Measurements from ENCODE around the gene HS3ST1.
"Not testable (repeated sequence)": the region's sequence is repeated elsewhere in the genome, so short reads cannot be mapped to it uniquely, and the experiment has no call there.

The HS3ST1 gene

DNA sequence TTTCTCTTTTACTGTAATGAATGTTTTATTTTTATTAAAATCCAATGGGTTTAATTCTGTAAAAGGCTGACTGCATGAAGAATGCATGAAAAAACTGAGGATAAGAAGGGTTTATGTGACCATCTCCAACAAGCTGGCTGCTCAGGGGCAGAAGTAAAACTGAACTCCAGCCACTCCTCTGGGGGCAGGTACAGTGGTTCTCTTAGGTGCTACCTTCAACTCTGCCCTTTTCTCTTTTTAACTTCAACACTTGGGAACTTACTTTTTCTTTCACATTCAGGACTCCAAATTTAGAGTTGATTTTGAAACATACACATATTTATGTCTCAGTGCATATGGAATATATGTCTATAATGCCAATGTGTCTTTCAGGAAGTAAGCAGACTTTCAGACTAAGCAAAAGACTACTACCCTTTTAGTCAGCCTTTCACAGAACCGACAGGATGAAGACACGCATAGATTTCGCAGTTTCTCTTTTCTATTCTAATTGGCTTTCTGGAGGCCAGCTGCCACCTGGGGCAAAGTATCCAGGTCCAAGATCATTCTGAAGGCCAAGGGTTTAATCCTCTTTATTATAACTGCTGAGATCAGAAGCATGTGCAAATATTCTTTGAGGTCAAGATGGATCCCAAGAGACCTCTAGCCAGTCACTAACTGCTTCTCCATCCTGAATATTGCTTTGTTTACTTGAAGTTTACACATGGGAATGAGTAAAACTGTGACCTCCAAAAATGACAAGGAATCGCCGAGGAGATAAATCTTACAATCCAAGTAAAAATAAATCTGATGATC lies 30.7 kb downstream of the HS3ST1 start:
- no peak for DNase-seq

- DNase-seq, result no peak
Measured at GRCh38 chr4:11397146-11397545, 31.5 kb downstream of the HS3ST1 start.

- DNase-seq, result no peak
Measured at GRCh38 chr4:11393551-11393950, 35.1 kb downstream of the HS3ST1 start.

DNA sequence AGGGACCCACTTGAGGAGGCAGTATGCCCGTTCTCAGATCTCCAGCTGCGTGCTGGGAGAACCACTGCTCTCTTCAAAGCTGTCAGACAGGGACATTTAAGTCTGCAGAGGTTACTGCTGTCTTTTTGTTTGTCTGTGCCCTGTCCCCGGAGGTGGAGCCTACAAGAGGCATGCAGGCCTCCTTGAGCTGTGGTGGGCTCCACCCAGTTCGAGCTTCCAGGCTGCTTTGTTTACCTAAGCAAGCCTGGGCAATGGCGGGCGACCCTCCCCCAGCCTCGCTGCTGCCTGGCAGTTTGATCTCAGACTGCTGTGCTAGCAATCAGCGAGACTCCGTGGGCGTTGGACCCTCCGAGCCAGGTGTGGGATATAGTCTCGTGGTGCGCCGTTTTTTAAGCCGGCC lies 44.6 kb downstream of the HS3ST1 start:
- DNase-seq, result not testable (repeated sequence)

DNA sequence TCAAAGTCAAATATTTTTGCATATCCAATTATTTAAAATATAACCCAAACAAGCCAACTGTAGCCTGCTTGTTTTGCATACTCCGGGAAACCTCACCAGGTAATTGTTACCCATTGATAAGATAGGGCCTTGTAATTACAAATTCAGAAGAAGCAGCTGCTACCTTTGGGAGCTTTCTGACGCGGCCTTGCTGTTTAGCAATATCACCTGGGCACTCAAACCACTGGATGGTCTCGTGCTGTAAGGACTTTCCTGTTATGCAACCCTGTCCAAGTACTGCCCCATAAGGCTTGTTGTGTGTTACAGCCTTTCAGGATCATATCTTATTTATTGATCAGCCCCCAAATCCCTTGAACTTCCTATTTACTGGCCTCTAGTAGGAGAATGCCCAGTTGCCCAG lies 52.1 kb downstream of the HS3ST1 start:
- no peak for DNase-seq

DNA sequence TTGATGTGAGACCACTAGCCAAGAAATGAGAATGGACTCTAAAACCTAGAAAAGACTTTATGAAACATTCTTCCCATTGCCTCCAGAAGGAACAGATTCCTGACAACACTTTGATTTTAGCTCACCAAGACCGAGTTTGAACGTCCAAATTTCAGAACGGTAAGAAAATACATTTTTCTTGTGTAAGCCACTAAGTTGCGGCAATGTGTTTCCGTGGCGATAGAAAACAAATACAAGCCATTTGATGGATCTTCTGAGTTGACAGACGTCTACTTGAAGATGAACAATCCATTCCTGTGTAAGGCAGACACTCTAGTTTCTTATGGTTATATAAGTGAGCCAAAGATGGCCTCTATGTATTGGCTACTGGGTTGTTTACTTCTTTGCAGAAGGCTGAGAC lies 52.5 kb downstream of the HS3ST1 start:
- no peak for DNase-seq

GRCh38 chr4:11368701-11369115 lies 60.0 kb downstream of the HS3ST1 start:
- no peak for DNase-seq

GRCh38 chr4:11367371-11367770 lies 61.3 kb downstream of the HS3ST1 start:
- peak in 1 of 2 experiments; percentile 67 for DNase-seq

- DNase-seq, result no peak
Measured at GRCh38 chr4:11366859-11367258, 61.8 kb downstream of the HS3ST1 start.

- DNase-seq, result no peak
Measured at GRCh38 chr4:11365039-11365438, 63.7 kb downstream of the HS3ST1 start.

- no peak for DNase-seq
Measured at GRCh38 chr4:11359591-11359990, 69.1 kb downstream of the HS3ST1 start.

DNA sequence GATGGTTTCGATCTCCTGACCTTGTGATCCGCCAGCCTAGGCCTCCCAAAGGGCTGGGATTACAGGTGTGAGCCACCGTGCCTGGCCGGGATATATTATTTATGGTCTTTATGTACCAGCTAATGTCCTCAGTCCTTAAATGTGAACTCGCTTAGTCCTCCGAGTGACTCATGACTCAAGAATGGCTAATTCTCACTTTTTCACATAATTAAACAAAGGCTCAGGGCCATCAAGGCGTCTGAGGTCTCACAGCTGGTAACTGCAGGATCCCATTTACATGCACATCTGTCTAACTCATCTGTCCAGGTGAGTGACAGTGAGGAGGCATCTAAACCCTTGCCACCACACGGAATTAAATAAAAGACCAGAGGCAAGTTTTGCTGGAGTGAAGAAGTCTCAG lies 73.5 kb downstream of the HS3ST1 start:
- DNase-seq, result no peak

- DNase-seq, result no peak
Measured at GRCh38 chr4:11354531-11354930, 74.2 kb downstream of the HS3ST1 start.

GRCh38 chr4:11348449-11349088 lies 80.1 kb downstream of the HS3ST1 start:
- DNase-seq, result no peak

GRCh38 chr4:11344916-11345315 lies 83.8 kb downstream of the HS3ST1 start:
- no peak for DNase-seq

DNA sequence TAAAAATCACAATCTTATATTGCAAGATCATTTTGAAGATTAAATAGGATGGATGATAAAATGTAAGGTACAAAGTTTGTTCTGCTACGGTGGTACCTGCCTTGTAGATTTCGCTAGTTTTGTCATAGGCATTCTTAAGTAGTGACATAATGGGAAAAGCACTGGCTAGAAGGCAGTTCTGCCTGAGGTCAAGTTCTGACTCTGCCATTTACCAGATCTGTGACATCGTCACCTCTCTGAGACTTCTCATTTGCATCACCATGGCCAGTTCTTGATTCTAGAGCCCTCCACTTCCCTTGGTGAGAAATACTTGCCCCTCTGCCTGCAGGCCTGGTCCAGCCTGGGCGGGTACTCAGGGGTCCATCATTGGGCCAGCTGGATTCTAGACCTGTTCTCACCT lies 85.2 kb downstream of the HS3ST1 start:
- no peak for DNase-seq
